Peyer's patch (tissue), 4 donors: ENCODE data around the gene EMILIN2. TPM values are rescaled to one million over a fixed set of nuclear protein-coding genes. Genes with fewer than 3 reads are reported as not detected.
"Not testable (repeated sequence)": the region's sequence is repeated elsewhere in the genome, so short reads cannot be mapped to it uniquely, and the experiment has no call there.

ENCODE experiments used
- DNase-seq, 3 donors: peaks; one replicate each; pipeline ENCODE4 v3.0.0-alpha.2; 2017 to 2019
- H3K27ac ChIP-seq, 4 donors: fragments of 200-600 bp; sonication (generic); one replicate each; pipeline ENCODE4 v1.5.1; 2016 to 2019
- H3K27me3 ChIP-seq, 2 donors: fragments of 200-600 bp; sonication (generic); one replicate each; pipeline ENCODE4 v1.5.1; 2019
- H3K36me3 ChIP-seq, 3 donors: fragments of 200-600 bp; sonication (generic); one replicate each; pipeline ENCODE4 v1.5.1; 2016 to 2019
- H3K4me1 ChIP-seq, 4 donors: fragments of 200-600 bp; sonication (generic); one replicate each; pipeline ENCODE4 v1.5.1; 2016 to 2019
- H3K4me3 ChIP-seq, 4 donors: fragments of 200-600 bp; sonication (generic); 1 replicate in 3 of 4; 2 replicates in 1 of 4; pipeline ENCODE4 v1.5.1; 2016 to 2019; ENCODE audit warnings: mild to moderate bottlenecking in 1 of 4
- H3K9me3 ChIP-seq, 4 donors: fragments of 200-600 bp; sonication (generic); one replicate each; pipeline ENCODE4 v1.5.1; 2016 to 2019; ENCODE audit warnings: mild to moderate bottlenecking in 1 of 4
- CTCF ChIP-seq, 6 experiments: fragments of 450-650 bp in 4 of 6; fragments of 200-600 bp in 2 of 6; sonication (generic) in 1 of 6; IDR thresholded peaks; one replicate each; pipeline ENCODE4 v1.5.1; 2017 to 2019; ENCODE audit warnings: antibody characterized with exemption in 6 of 6, mild to moderate bottlenecking in 3 of 6, moderate library complexity in 1 of 6
- POLR2A ChIP-seq, 2 donors: fragments of 450-650 bp; IDR thresholded peaks; one replicate each; pipeline ENCODE4 v1.5.1; 2017; ENCODE audit warnings: antibody characterized with exemption in 2 of 2, mild to moderate bottlenecking in 2 of 2, moderate library complexity in 2 of 2
- total RNA-seq, 4 donors: library from RNA; depleted of rRNA; stranded (reverse); fragments of >200 nt; gene quantifications; one replicate each; pipeline ENCODE4 v1.1.0, GENCODE V29; 2016

The EMILIN2 gene
- total RNA-seq, 4 donors from 2014 or later: 6.8 to 54.5 (median 12.8) TPM

DNA sequence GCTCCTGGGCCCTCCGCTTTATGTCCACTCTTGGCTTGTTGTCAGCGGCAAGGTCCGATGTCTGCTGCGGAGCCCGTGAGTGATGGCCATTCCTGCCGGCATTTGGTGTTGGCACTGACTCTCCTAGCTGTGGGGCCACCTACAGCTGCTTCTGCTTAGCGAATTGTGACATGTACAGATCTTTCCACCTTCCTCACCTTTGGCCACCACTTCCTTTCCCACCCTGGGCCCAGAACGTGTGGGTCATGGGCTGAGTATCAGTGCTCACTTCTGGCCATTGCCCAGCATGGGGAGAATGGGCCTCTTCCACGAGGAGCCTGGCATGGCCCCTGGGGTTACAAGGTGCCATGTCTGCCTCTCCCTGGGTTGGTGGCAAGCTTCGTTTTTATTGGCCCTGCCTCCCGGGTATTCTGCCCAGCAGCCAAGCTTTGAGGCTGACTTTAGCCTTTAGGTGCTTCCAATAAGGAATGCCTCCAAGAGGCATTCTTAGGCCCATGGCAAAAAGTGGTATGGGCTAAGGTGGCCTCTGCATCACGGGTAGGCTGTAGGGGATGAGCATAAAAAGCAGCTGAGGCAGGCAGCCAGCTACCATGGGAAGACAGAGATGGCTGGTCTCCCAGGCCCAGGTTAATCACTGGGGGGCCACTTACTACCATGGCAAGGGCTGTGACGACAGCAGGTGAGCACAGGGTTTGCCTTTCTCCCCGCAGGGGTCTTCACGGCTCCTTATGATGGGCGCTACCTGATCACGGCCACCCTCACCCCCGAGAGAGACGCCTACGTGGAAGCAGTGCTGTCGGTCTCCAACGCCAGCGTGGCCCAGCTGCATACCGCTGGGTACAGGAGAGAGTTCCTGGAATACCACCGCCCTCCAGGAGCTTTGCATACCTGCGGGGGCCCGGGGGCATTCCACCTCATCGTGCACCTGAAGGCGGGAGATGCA, 65.8 kb downstream of the EMILIN2 start:
- TF ChIP-seq POLR2A (IDR thresholded peaks at IDR 0.05): no peak
- no peak for TF ChIP-seq CTCF (IDR thresholded peaks at IDR 0.05)
- Histone ChIP-seq H3K27ac (no peak overlapping the region), H3K4me3 (no peak overlapping the region), H3K9me3 (no peaks in the 10 kb centered on the region), H3K36me3 (peaks cover 0 to 54% (median 0%) of the 10 kb centered on the region in 3 donors), H3K27me3 (no peaks in the 10 kb centered on the region), H3K4me1 (peaks cover 0 to 10% (median 0%) of the 10 kb centered on the region in 4 donors)
- peak in 1 of 3 donors; percentile 44 for DNase-seq

DNA sequence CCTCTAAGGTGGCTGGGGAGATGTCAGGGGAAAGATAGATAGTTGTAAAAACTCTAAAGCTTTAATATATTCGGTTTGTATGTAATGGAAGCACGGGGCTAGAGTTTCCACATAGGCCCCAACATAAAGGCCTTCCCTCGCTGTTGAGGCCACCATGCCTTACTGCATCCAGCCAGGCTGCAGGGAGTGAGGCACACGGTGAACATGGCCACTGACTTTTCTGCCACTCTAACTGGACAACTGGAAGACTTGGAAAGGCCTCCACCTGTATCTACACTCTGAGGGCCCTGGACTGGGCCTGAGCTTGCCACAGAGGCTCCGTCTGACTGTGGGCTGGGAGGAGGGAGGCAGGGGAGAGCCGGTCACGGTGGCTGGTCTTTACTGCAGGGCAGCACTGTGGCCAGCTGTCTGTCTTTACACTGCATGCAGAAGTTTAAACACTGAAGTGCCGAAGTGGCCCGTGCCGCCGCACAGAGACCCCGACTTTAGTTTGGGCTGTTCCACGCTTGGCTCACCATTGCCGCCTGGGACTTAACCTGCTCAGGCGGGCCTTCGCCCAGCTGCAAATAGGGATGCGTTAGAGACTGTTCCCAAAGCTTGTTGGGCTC, 66.7 kb downstream of the EMILIN2 start:
- H3K36me3 ChIP-seq: peaks cover 0 to 63% (median 0%) of the 10 kb centered on the region in 3 donors

DNA sequence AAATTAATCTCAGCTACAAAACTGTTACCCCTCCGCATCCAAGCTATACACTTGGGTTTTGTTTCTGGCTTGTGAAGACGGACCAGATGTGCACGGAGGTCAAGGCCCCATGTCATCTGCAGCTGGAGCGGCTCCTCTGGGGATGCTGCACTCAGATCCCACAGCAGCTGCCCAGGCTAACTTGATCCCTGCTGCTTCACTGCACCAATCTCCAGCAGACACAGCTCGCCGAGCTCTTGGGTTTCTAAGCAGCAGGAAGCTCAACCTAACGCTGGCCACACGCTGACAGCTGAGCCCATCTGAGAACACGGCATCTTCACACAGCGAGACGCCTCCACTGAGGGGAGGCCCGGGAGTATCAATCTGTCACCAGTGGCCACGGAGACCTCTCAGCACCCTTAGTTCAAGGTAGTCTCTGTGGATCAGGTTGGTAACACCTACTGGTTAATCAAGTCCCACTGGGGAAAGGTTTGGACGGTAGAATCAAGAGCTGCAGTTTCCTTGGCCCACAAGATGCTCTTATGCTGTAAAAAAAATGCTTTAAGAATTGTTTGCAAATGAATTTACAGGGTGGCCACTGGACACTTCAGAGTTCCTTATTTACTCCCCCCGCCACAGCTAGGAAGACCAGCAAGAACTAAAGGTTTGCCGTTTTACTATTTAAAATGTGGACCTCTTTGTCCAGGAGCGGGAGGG, 67.5 kb downstream of the EMILIN2 start:
- Histone ChIP-seq H3K9me3 (no peaks in the 10 kb centered on the region), H3K36me3 (peaks cover 0 to 70% (median 0%) of the 10 kb centered on the region in 3 donors), H3K27me3 (no peaks in the 10 kb centered on the region), H3K27ac (no peak overlapping the region), H3K4me1 (peaks cover 0 to 10% (median 0%) of the 10 kb centered on the region in 4 donors), H3K4me3 (no peak overlapping the region)
- DNase-seq: peak in 1 of 3 donors; percentile 41
- TF ChIP-seq POLR2A (IDR thresholded peaks at IDR 0.05) (no peak), CTCF (IDR thresholded peaks at IDR 0.05) (no peak)

More for the DNA sequence above, 66.7 kb downstream of the EMILIN2 start:
- DNase-seq: peak in 1 of 3 donors; percentile 42
- no peak for TF ChIP-seq CTCF (IDR thresholded peaks at IDR 0.05)
- no peak for TF ChIP-seq POLR2A (IDR thresholded peaks at IDR 0.05)
- Histone ChIP-seq H3K27ac (no peak overlapping the region), H3K27me3 (no peaks in the 10 kb centered on the region), H3K4me3 (no peak overlapping the region), H3K9me3 (no peaks in the 10 kb centered on the region), H3K4me1 (peaks cover 0 to 10% (median 0%) of the 10 kb centered on the region in 4 donors)

DNA sequence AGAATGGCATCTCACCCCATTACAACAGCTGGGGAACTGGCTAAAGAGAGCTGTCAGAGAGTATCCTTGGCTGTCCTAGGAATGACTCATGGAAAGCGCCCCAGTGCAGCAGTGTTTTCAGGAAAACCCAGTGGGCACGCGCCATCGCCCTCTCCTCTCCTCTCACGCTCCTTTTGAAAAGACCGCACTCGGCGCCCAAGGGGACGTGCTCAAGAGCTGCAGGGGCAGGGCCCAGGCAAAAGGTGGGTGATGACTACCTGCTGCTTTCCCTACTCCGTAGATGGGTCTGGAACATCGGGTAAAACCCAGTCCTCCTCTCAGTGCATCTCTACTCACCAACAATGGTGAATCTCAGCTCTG, 68.1 kb downstream of the EMILIN2 start:
- no peak overlapping the region for H3K4me3 ChIP-seq
- no peak overlapping the region for H3K27ac ChIP-seq
- TF ChIP-seq CTCF (IDR thresholded peaks at IDR 0.05) (no peak), POLR2A (IDR thresholded peaks at IDR 0.05) (no peak)
- H3K4me1 ChIP-seq: peaks cover 0 to 10% (median 0%) of the 10 kb centered on the region in 4 donors
- peak in 1 of 3 donors; percentile 45 for DNase-seq
- peaks cover 0 to 74% (median 0%) of the 10 kb centered on the region in 3 donors for H3K36me3 ChIP-seq
- no peaks in the 10 kb centered on the region for H3K27me3 ChIP-seq
- no peaks in the 10 kb centered on the region for H3K9me3 ChIP-seq

- peak in 1 of 3 donors; percentile 28 for DNase-seq
- peaks cover 0 to 80% (median 0%) of the 10 kb centered on the region in 3 donors for H3K36me3 ChIP-seq
- not testable (repeated sequence) for H3K4me3 ChIP-seq, H3K27ac ChIP-seq, H3K9me3 ChIP-seq, H3K4me1 ChIP-seq, H3K27me3 ChIP-seq
Measured at GRCh38 chr18:2915486-2915885, 68.7 kb downstream of the EMILIN2 start.
